ENCODE results near the gene GADL1.

GADL1 gene

GRCh38 chr3:30753766-30754165 lies 140.7 kb downstream of the GADL1 start:
- no peak for DNase-seq

- no peak for DNase-seq
Observed at GRCh38 chr3:30752970-30753369, 141.5 kb downstream of the GADL1 start.

- DNase-seq = no peak
Observed at GRCh38 chr3:30752491-30752890, 142.0 kb downstream of the GADL1 start.

- DNase-seq = no peak
Observed at GRCh38 chr3:30751610-30752299, 142.7 kb downstream of the GADL1 start.

- DNase-seq = no peak
Observed at GRCh38 chr3:30750967-30751366, 143.5 kb downstream of the GADL1 start.

GRCh38 chr3:30749230-30749629 lies 145.2 kb downstream of the GADL1 start:
- no peak for DNase-seq

GRCh38 chr3:30747771-30748281 lies 146.6 kb downstream of the GADL1 start:
- DNase-seq = no peak

GRCh38 chr3:30743641-30744317 lies 150.7 kb downstream of the GADL1 start:
- no peak for DNase-seq

GRCh38 chr3:30742796-30743619 lies 151.5 kb downstream of the GADL1 start:
- DNase-seq = no peak

- DNase-seq = no peak
Observed at GRCh38 chr3:30741889-30742288, 152.6 kb downstream of the GADL1 start.

GRCh38 chr3:30738605-30739004 lies 155.9 kb downstream of the GADL1 start:
- no peak for DNase-seq

- DNase-seq = no peak
Observed at GRCh38 chr3:30737743-30738499, 156.5 kb downstream of the GADL1 start.

- no peak for DNase-seq
Observed at GRCh38 chr3:30733696-30734095, 160.8 kb downstream of the GADL1 start.

- no peak for DNase-seq
Observed at GRCh38 chr3:30733209-30733608, 161.3 kb downstream of the GADL1 start.

GRCh38 chr3:30730967-30731366 lies 163.5 kb downstream of the GADL1 start:
- DNase-seq = no peak

GRCh38 chr3:30729936-30730335 lies 164.5 kb downstream of the GADL1 start:
- DNase-seq = no peak

- no peak for DNase-seq
Observed at GRCh38 chr3:30729512-30729911, 164.9 kb downstream of the GADL1 start.

- DNase-seq = no peak
Observed at GRCh38 chr3:30728143-30728542, 166.3 kb downstream of the GADL1 start.

GRCh38 chr3:30724863-30725262 lies 169.6 kb downstream of the GADL1 start:
- DNase-seq = no peak

GRCh38 chr3:30723211-30723610 lies 171.2 kb downstream of the GADL1 start:
- no peak for DNase-seq

GRCh38 chr3:30721314-30721634 lies 173.2 kb downstream of the GADL1 start:
- DNase-seq = no peak

GRCh38 chr3:30720586-30721313 lies 173.7 kb downstream of the GADL1 start:
- DNase-seq = no peak
